T-helper 22 cell (primary cell): ENCODE data around the gene CD55.
"Not testable (repeated sequence)": the region's sequence is repeated elsewhere in the genome, so short reads cannot be mapped to it uniquely, and the experiment has no call there.

ENCODE experiments used
- DNase-seq: peaks from one replicate; pipeline ENCODE4 v3.0.0-alpha.2; 2020; ENCODE audit warnings: low read depth

CD55 gene

DNA sequence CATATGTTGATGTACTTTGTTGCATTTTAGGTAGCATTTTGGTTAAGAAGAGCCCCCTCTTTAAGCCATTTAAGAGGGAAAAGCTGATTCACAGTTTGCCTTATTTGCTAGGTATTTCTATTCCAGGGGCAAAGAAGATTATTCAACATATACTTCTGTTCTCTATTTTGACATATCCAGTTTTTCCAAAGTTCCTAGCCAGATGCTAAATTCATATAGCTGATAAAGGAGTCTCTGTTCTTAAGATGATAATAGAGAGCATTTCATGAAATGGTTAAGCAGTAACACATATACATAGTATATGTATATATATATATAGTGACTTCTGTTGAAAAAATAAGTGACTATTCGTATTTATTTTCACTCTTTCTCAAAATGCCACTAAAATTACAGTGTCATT, 15.5 kb upstream of the CD55 start:
- no peak for DNase-seq

DNA sequence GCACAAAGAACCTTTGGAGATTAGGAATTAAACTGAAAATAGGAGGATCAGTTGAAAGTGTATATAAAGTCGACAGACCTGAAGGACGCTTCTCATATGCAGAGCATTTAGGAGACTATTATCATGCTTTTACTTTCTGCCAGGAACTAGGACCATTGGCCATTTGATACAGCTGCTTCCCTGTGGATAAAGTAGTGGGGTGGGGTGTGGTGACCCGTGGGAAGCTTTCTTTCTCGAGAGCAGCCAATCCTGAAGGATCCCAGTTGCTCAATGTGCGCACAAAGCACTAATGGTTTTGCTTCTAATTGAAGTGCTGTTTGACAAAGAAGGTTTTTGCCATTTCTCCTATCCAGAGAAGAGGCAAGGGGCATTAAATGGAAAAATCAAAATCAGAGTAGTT, 14.9 kb upstream of the CD55 start:
- no peak for DNase-seq

DNA sequence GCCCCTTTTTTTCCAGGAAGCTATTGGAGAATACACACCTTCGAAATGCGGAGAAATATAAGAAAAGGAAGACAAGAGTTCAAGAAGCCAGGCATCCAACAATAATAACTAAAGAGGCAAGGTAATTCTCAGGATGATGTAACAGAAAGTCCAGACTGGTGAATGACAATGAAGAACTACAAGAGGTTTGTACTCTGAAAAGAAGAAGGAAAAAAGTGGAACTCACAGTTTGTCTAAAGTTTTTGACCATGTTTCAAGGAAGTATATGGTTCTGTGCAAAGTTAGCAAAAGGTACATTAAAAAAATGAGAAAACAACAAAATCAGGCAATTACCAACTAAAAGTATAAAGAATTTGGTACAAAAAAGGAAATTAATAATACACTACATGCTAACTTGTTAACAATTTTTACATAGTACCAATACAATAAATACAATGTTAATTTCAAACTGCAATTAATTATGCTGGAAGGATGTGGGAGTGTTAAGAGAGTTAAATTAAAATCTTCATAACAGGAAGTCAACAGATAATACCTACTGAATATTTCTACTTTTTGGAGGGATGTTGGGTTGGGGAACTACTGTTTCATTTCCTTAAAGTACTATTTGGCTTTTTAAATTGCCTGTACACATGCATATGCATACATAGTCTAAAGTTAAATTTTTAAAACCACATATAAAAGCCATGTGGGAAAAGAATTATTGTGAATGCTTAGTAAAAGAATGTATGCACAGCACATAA, 12.9 kb upstream of the CD55 start:
- no peak for DNase-seq

DNA sequence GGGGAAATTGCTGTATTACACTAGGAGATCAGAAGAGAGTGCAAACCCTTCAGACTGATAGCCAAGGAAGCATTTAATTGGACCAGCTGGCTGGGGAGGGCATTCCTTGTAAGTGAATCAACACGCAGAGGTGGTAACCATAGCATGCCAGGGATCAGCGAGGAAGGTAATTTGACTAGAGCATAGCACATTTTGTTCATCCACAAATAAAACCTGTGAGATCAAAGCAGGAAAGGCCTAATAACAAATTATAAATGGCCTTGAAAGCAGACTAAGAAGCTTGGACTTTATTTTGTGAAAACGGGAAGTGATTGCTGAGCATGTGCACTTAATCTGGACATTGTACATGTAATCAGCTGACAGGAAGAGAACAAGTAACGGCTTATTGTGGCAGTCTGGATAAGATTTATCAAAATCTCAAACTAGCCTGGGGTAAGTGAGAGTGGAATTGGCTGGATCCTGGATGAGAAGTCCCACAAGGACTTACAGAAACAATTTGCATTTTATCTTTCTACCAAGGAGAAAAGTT, 11.7 kb upstream of the CD55 start:
- DNase-seq = no peak

DNA sequence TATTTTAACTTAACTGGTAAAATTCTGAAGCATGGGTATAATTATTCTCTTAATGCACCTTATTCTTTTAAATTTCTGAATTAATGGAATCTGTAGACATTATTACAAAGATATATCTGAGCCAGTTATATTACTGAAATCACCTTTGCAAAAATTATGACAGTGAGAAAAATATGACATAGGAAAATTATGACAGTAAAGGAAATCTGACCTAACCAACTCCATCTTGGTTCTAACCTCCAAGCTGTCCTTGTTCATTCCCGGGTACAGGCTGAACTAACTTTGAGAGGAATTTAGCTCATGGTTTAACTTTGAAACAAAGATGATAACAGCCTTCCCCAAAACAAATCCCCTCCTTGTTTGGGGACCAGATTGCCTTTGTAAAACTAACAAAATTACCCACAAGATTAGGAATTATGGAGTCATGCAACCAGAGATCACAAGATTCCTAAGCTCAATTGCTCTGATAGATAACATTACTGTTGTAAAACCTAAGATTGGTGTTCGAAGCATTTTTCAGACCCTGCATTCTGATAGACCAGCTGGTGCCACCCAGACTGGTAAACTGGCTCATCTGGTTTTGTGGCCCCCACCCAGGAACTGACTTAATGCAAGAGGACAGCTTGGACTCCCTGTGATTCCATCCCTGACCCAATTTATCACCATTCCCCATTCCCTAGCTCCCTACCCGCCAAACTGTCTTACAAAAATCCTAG, 9.4 kb upstream of the CD55 start:
- no peak for DNase-seq

DNA sequence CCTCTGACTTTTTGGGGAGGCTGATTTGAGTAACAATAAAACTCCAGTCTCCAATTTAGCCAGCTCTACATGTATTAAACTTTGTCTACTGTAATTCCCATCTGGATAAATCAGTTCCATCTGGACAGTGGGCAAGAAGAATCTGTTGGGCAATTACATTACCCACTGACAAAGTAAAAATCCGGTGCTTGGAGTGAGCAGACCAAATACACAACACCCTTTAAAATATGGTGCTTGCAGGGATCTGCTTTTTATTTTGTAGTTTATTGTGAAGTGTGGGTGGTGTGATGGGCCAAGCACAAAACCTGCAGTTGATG, 8.9 kb upstream of the CD55 start:
- DNase-seq = no peak

DNA sequence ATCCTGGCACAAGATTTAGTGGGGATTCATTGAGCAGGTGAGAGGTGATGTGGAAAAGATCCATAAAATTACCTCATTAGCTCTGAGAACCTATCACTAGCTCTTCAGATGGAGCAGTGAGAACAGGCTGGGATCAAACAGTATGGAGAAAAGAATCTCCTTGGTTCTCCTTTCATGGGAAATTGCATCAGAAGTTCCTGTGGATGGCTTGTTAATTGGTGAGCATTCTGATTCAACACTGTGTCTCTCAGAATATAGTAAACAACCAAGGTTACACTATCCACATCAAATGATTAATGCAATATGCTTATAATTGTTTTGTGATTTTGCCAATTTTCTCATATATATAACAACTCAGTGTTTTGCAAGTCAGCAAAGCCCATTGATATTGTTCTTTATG, 8.3 kb upstream of the CD55 start:
- no peak for DNase-seq

DNA sequence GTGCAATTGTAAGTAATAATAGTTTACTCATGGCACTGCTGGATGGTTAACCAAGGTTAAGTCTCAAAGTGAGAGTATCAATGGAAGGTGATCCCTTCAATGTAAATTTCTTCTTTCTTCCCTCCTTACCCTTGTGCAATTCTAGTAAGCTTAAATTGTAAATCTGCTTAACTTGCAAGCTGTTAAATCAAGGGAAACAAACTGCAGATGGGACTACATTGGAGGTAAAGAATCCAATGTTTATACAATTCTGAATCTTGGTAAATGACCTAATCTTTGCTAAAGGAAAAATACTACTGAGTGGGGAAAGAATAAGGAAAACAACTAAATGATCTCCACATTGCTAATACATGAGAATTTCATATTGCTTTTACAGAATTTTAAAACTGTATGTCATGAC, 6.7 kb upstream of the CD55 start:
- DNase-seq = no peak

DNA sequence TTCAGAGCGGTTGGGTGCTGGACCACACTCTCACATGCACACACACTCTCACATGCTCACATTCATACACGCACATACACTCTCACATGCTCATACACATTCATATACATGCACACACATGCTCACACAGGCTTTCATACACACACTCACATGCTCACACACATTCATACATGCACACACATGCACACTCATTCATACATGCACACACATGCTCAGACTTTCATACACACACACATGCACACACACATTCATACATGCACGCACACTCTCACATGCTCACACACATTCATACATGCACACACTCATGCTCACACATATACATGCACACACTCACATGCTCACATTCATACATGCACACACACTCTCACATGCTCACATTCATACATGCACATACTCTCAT, 6.0 kb upstream of the CD55 start:
- DNase-seq = no peak

DNA sequence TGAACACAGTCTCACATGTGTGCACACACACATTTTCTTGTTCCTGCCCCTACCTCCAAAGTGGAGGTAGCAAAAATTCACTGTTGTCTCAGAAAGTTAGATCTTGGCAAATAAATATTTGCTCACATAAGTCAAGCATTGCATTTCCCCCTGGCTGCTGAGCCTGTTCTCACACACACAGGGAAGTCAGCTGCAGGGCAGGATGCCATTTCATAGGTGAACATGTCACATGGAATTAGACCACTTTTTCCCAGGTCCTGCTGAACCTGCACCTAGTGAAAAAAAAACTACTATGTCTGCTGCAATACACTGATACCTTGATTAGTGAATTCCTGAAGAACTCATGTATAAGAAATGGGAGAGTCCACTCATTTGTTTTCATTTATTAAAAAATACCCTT, 5.3 kb upstream of the CD55 start:
- no peak for DNase-seq

DNA sequence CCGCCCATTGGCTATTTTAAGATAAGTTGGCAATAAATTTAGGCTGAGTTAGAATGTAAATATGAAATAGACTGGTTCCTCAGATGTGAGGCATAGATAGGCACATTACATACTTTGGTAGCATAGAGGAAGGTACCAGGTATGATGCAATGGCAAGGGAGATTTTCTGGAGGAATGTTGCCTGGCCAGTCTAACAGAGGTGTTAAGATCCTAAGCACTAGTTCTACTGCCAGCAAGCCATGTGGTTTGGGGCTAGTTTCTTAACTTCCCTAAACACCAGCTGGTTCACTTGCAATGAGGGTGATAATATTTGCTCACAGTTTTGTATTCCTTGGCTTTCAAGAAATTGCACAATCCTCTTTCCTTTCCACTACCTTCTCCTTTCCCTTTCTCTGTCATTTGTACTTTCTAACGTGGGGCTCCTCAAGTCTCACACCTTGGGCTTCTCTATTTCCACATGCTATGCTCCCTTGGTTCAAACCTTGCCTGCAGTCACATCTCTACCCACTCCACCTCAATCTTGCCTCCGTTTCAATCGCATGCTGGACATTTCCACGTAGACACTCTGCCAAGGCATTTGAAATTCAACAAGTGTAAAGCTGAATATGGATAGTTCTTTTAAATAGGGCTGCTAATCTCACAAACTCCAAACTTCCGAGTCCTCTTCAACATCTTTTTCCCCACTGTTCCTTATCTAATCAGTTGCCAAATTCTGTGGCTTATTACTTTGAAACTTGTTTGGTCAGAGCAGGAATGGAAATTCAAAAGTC, 4.7 kb upstream of the CD55 start:
- no peak for DNase-seq

DNA sequence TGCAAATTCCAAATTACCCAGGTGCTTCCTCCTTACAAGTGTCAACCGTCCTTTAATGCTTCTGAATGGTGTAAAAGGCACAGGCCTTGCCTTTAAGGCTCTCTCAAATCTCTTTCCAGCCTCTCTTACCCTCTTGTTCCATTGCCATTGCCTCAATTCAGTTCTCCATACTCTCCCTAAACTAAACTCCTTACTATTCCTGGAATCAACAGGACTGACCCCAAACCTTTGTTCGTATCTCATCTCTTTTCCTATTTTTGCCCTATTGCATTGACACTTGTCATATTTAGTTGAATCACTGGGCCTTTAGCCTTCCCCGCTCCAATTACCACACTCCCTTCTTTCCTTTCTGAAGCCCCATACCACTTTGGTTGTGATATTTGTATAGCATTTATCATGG, 3.9 kb upstream of the CD55 start:
- no peak for DNase-seq

DNA sequence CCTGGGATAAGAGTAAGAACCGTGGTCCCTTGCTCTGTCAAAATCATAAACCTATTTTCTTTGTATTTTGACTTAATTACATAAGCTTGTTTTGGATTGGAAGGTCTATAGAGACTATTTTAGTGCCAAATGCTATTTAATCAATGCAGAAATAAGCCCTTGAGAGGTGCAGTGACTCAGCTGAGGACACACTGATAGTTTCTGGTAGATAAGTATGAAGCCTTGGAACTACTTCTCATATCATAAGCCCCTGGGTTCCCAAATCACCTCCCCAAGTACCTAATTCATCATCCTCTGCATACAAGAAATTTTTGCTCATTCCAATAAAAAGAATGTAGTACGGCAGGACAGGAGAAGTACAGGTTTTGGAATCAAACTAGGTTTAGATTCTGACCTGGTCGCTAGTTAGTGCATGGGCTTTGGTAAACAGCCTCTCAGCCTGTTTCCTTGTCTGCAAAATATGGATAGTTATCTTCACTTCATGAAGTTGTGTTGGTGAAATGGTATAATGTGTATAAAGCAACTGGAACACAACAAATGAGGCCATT, 3.3 kb upstream of the CD55 start:
- no peak for DNase-seq

DNA sequence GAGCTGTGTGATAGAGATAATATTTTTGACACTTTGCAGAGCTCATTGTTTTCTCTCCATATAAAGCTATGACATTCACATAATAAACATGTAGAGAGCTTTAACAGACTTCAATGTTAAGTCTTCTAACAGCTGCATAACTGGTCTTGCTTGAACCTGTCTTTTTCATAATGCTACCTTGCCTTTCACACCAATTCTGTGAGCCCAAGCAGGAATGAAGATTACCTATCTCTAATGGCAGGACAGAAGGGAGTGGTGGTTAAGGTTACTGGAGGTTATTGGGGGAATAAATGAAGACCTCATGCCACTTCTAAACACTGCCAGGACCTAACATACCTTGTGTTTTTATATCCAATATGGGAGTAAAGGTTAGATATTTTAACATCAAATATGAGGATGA, 2.3 kb upstream of the CD55 start:
- DNase-seq = no peak

DNA sequence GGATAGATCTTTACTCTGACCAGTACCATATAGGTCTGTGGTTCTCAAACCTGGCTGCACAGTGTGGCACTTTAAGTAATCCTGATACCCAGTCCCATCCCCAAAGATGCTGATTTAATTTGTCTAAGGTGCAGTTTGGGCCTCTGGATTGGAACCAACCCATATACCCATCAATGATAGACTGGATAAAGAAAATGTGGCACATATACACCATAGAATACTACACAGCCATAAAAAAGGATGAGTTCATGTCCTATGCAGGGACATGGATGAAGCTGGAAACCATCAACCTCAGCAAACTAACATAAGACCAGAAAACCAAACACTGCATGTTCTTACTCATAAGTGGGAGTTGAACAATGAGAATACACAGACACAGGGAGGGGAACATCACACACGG, 1.4 kb upstream of the CD55 start:
- DNase-seq = not testable (repeated sequence)

DNA sequence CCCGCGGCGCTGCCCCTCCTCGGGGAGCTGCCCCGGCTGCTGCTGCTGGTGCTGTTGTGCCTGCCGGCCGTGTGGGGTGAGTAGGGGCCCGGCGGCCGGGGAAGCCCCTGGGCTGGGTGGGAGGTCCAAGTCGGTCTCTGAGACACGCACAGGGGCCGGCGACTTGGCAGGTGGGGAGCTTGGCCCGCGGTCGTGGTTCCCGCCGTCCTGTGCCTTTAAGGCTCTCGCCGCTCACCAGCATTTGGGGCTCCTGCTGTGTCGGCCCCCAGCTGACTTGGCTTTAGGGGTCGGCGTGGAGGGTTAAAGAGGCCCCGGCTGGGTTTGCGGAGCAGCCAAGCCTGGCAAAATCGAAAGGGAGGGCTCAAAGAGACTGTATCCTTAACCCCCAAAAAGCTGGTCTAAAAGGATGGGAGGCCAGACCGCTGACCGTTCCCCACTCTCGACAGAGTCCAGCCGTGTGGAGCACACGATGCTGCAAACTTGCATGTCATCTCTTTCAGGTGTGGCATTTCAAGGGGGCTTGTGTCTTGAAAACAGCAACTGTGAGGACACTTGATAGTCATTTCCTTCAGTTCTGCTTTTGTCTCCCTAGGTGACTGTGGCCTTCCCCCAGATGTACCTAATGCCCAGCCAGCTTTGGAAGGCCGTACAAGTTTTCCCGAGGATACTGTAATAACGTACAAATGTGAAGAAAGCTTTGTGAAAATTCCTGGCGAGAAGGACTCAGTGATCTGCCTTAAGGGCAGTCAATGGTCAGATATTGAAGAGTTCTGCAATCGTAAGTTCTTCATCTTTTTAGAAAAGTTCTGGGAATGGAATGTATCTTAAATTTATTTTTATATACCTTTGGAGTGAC, 540 bp downstream of the CD55 start:
- DNase-seq = no peak

DNA sequence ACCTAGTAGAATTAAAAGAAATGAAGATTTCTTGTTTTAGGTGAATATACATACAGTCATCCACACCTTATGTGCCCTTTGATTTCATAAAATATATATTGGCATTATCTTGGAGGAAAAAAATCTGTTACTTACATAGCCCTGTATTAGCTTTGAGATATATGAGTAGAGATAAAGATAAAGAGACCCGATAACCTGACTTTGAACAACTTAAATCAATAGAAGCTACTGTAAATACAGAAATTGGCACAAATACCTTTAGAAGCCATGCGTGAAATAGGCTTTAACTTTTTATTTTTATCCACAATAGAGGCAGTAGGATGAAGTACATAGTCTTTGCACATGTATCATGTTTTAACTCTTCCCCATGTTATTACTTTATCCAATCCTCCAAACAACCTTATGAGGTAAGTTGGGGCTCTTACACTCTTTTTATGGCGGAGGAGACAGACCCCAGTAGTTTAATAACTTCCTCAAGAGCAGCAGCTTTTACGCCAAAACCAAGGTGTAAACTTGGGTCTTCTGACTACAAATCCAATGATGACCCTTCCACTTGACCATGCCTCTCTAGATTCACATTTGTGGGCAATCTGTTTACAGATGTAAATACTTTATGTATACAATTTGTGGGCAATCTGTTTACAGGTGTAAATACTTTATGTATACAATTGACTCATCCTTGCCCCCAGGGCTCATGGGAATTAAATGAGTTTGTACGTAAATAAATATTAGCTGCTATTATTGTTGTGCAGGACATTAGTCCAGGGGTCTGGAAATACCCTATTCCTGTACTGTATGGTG, 2.1 kb downstream of the CD55 start:
- no peak for DNase-seq

DNA sequence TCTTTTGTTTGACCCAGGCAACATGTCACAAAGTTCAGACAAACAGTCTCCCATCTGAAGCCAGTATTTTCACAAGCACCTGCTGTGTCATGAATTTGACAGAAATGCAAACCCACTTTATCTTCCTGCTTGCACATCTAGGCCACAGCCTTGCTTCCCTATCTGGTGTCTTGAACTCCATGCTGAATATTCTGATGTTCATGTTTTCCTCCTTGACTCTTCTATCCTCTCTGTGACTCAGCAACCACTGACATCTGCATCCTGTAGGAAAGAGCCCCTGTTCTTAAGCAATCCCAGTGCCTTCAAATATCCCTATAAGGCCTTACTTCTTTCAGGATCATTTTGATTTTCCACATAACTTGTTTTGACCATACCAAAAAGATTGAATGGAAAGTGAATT, 6.5 kb downstream of the CD55 start:
- DNase-seq = no peak

DNA sequence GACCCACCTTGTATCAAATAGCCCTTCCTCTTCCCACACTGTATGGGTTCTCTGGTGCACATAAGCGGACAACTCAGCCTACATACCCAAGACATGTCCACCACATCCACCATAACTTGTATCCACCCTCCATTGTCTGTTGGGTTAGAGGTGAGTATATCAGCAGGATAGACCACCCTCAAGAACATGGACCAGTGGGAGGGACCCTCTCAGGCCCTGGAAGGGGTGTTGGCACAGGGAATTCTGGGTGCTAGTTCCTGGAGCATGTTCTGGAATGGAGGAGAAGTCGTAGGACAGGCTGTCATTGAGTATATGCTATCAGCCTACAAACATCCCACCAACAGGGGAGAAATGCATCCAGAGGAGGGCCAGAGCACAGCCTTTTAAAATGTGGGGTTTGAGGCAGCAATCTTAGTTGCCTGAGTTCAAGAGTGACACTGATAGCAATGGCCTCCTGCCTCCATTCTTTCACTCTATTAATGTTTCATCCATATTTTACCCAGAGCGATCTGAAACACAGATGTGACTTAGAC, 7.5 kb downstream of the CD55 start:
- no peak for DNase-seq

DNA sequence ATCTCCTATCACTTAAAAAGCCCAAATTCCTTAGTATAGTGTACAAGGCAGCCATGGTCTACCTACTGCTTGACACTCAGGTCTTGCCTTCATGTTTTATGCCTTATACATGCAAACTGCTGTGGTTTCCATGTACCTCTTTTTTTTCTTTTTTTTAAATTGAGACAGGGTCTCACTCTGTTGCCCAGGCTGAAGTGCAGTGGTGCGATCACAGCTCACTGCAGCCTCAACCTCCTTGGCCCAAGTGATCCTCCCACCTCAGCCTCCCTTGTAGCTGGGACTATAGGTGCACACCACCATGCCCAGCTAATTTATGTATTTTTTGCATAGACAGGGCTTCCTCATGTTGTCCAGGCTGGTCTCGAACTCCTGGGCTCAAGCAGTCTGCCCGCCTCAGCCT, 8.0 kb downstream of the CD55 start:
- no peak for DNase-seq
